K562 (cell line): ENCODE measurements around the gene HOTAIR. TPM values are rescaled to one million over a fixed set of nuclear protein-coding genes. Genes with fewer than 3 reads are reported as not detected.
A peak's percentile ranks its signal among the peaks of the same experiment; 100 is the strongest.

Source experiments
- ATAC-seq: fragments of 200-7000 bp; cut with Tn5 transposase; 3 replicates; pipeline ENCODE4 v1.9.1; 2020; ENCODE audit warnings: moderate library complexity
- BruUV-seq: library from RNA; stranded (reverse); fragments of 400-500 nt; replicated peaks from 2 replicates; lab custom pipeline; 2021; lab: Mats Ljungman, UMichigan
- CTCF ChIA-PET: fragments of 300-600 bp; formaldehyde crosslinking; extraction: SDS; loops from one replicate; lab custom pipeline; 2021; ENCODE audit warnings: low intra/inter-chr PET ratio; lab: Yijun Ruan, JAX
- POLR2A ChIA-PET: fragments of 300-600, 350-650 bp; sonication (Branson Sonifier 250); formaldehyde crosslinking; extraction: SDS; loops from one replicate; lab custom pipeline; 2021; ENCODE audit warnings: antibody characterized with exemption, inconsistent platforms; lab: Yijun Ruan, JAX
- DNase-seq, 4 experiments: peaks; one replicate each; pipeline versions ENCODE4 v3.0.0 to v3.0.0-alpha.2; 2011 to 2018; ENCODE audit warnings: low spot score in 3 of 4, mixed read lengths in 3 of 4; ENCODE audit errors: extremely low read depth in 1 of 4
- FAIRE-seq: peaks from 2 replicates; lab custom pipeline; 2011; peaks lifted over from hg19 to GRCh38; lab: Jason Lieb, UNC
- H2AFZ ChIP-seq: 2 replicates; pipeline ENCODE4 v1.6.0; 2011; ENCODE audit warnings: low read depth, low read length, control low read depth, inconsistent platforms
- H3K27ac ChIP-seq: fragments of 200-600 bp; 3 replicates; pipeline ENCODE4 v1.8.0; 2011; ENCODE audit warnings: low read depth, mild to moderate bottlenecking, control low read depth, inconsistent platforms, low read length, moderate library complexity, mixed read lengths; ENCODE audit errors: extremely low read depth
- H3K27me3 ChIP-seq, 2 experiments: fragments of 300-600 bp in 1 of 2; 2 replicates in 1 of 2; 3 replicates in 1 of 2; pipeline versions ENCODE4 v1.6.0 to v1.8.0; 2011; ENCODE audit warnings: inconsistent platforms in 2 of 2, low read length in 2 of 2, mild to moderate bottlenecking in 1 of 2, mixed read lengths in 1 of 2, moderate library complexity in 1 of 2; ENCODE audit not compliant: control insufficient read depth in 2 of 2, insufficient read depth in 2 of 2
- H3K36me3 ChIP-seq: fragments of 300-600 bp; 3 replicates; pipeline ENCODE4 v1.8.0; 2011; ENCODE audit warnings: mild to moderate bottlenecking, low read length, inconsistent platforms; ENCODE audit not compliant: control insufficient read depth, insufficient read depth
- H3K4me1 ChIP-seq, 2 experiments: fragments of 200-600 bp in 1 of 2; replicated peaks in 1 of 2; 2 replicates in 1 of 2; 3 replicates in 1 of 2; pipeline versions ENCODE4 v1.5.1 to v1.8.0; 2011; ENCODE audit warnings: inconsistent platforms in 2 of 2, low read length in 2 of 2, mild to moderate bottlenecking in 1 of 2, mixed read lengths in 1 of 2, moderate library complexity in 1 of 2; ENCODE audit not compliant: control insufficient read depth in 2 of 2, insufficient read depth in 2 of 2
- H3K4me2 ChIP-seq: 2 replicates; pipeline ENCODE4 v1.6.1; 2011; ENCODE audit warnings: low read length, control low read depth, inconsistent platforms, mixed read lengths; ENCODE audit not compliant: insufficient read depth
- H3K4me3 ChIP-seq: fragments of 200-600 bp; sonication (generic), shearing (Covaris generic); 2 replicates; pipeline ENCODE4 v1.5.1; 2016; ENCODE audit warnings: control low read depth, inconsistent platforms
- H3K79me2 ChIP-seq: fragments of 200-600 bp; 3 replicates; pipeline ENCODE4 v1.8.0; 2011; ENCODE audit warnings: low read length, inconsistent platforms; ENCODE audit not compliant: control insufficient read depth, insufficient read depth
- H3K9ac ChIP-seq, 2 experiments: 2 replicates each; pipeline versions ENCODE4 v1.6.0 to v1.6.1; 2011; ENCODE audit warnings: low read depth in 2 of 2, low read length in 2 of 2, control low read depth in 1 of 2, inconsistent platforms in 1 of 2, mild to moderate bottlenecking in 1 of 2, mixed read lengths in 1 of 2; ENCODE audit not compliant: insufficient read depth in 1 of 2
- H3K9me1 ChIP-seq: one replicate; pipeline ENCODE4 v1.6.0; 2011; ENCODE audit warnings: inconsistent platforms, mild to moderate bottlenecking, low read length, moderate library complexity; ENCODE audit not compliant: control insufficient read depth, insufficient read depth
- H3K9me3 ChIP-seq: replicated peaks from 2 replicates; pipeline ENCODE4 v1.5.1; 2011; ENCODE audit warnings: low read depth, low read length, inconsistent platforms; ENCODE audit not compliant: control insufficient read depth, insufficient read depth
- H4K20me1 ChIP-seq: replicated peaks from 2 replicates; pipeline ENCODE4 v1.6.1; 2011; ENCODE audit warnings: low read length, inconsistent platforms, mixed read lengths; ENCODE audit not compliant: control insufficient read depth, insufficient read depth
- ARID1B ChIP-seq: fragments of 450-650 bp; IDR thresholded peaks from 2 replicates; pipeline ENCODE4 v1.6.1; 2016; ENCODE audit warnings: antibody characterized with exemption, mild to moderate bottlenecking, inconsistent platforms
- CXXC5 ChIP-seq: fragments of 250-450 bp; sonication (Bioruptor Pico); IDR thresholded peaks from 2 replicates; pipeline ENCODE4 v1.8.0; 2022; ENCODE audit warnings: inconsistent platforms, mild to moderate bottlenecking, moderate library complexity
- MAZ ChIP-seq, 2 experiments: fragments of 450-650 bp in 1 of 2; sonication (generic) in 1 of 2; formaldehyde crosslinking; IDR thresholded peaks in 1 of 2; conservative IDR thresholded peaks in 1 of 2; 2 replicates each; pipeline versions ENCODE4 v1.4.0 to v1.5.0; 2020; ENCODE audit warnings: mild to moderate bottlenecking in 1 of 2, missing genetic modification reagents in 1 of 2
- MEF2A ChIP-seq: IDR thresholded peaks from 2 replicates; pipeline ENCODE4 v1.6.1; 2011; ENCODE audit warnings: low read depth, mild to moderate bottlenecking, low read length, moderate library complexity; ENCODE audit not compliant: control insufficient read depth
- RCOR1 ChIP-seq, 2 experiments: IDR thresholded peaks; 2 replicates each; pipeline ENCODE4 v1.6.1; 2012; ENCODE audit warnings: low read depth in 2 of 2, low read length in 2 of 2, borderline replicate concordance in 1 of 2, improper control_type of control experiment in 1 of 2
- SRF ChIP-seq, 2 experiments: fragments of 250-450, 450-650 bp in 1 of 2; sonication (Bioruptor Pico) in 1 of 2; sonication (generic) in 1 of 2; formaldehyde crosslinking; IDR thresholded peaks; 2 replicates each; pipeline versions ENCODE4 v1.5.0 to v1.5.1; 2020 to 2022; ENCODE audit warnings: mild to moderate bottlenecking in 1 of 2, missing genetic modification reagents in 1 of 2
- ZNF134 ChIP-seq: fragments of 250-450 bp; sonication (Bioruptor Pico); conservative IDR thresholded peaks from 2 replicates; pipeline ENCODE4 v1.4.0; 2020
- ZNF263 ChIP-seq: sonication (generic); formaldehyde crosslinking; IDR thresholded peaks from 2 replicates; pipeline ENCODE4 v1.8.0; 2022; ENCODE audit warnings: mild to moderate bottlenecking, missing genetic modification reagents, borderline replicate concordance
- WGBS: fragments of 100-300 bp; shearing (Covaris generic); methylation state at CpG from one replicate; pipeline ENCODE4 v1.1.6; 2016; ENCODE audit warnings: low coverage, mixed read lengths; ENCODE audit not compliant: insufficient coverage; ENCODE audit errors: missing lambda C conversion rate; 5-methylcytosine and 5-hydroxymethylcytosine counted together
- in situ Hi-C: fragments of 300-500 bp; cut with MboI; formaldehyde crosslinking; loops from 4 replicates; pipeline ENCODE4 v1.15.0; 2018; ENCODE audit warnings: inconsistent platforms, mixed read lengths
- intact Hi-C: fragments of 100-400 bp; cut with micrococcal nuclease; formaldehyde crosslinking; loops from 2 replicates; pipeline ENCODE4 v1.14.2; 2022
- polyA plus RNA-seq, 8 experiments: library from polyadenylated mRNA; depleted of rRNA in 4 of 8; stranded (reverse) in 5 of 8; unstranded in 3 of 8; fragments of >200 nt; fragmentation: Nextera tagmentation in 2 of 8; fragmentation: Illumina TruSeq in 1 of 8; extraction: Ambion mirVana in 2 of 8; extraction: Trizol in 1 of 8; gene quantifications; 2 replicates each; pipeline versions ENCODE4 v1.2.1 to v1.2.3, GENCODE V29; 2011 to 2014; ENCODE audit warnings: inconsistent platforms in 1 of 8, missing spikeins in 1 of 8
- total RNA-seq, 7 experiments: library from RNA; depleted of rRNA in 6 of 7; stranded (reverse); fragments of >200 nt in 6 of 7; fragmentation: Illumina TruSeq in 2 of 7; extraction: Trizol in 2 of 7; gene quantifications; 2 replicates each; pipeline versions ENCODE4 v1.2.1 to v1.2.3, GENCODE V29; 2011 to 2021; ENCODE audit warnings: low replicate concordance in 1 of 7
- TF ChIP-seq, protein P1 (sequence below): fragments of 200-800 bp; sonication (Bioruptor generic); IDR thresholded peaks from 2 replicates; pipeline ENCODE4 v1.6.1; 2017; ENCODE audit warnings: missing genetic modification characterization, missing compliant biosample characterization
- TF ChIP-seq, protein P2 (sequence below): sonication (generic); formaldehyde crosslinking; IDR thresholded peaks from 2 replicates; pipeline ENCODE4 v1.8.1; 2023; ENCODE audit warnings: mild to moderate bottlenecking, missing genetic modification reagents

The HOTAIR gene
- total and polyA plus RNA-seq, 9 of the 15 experiments (the other 6 are each of a cell fraction or from before 2014, with no cell fraction given) = 0.04 TPM; not detected in 8

DNA sequence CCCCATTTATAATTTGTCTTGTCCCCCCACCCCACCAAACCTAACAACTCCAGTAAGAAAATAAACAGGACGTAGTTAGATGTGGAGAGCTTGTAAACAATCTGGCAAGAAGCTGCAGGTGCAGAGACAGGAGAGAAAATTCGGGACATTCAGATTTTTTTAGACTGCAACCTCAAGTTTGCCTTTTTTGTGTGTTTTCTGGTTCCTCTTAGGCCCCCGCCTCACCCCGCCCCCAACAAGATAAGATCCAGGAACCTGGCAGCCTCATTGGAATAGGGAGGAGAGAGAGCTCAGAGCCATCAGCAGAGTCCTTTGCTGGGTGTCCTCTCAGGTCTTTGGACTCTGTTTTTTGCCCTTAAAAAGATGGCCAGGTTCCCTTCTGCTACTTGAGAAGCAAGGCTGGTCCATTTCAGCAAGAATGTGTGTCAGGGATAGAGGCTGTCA lies 13.1 kb upstream of the HOTAIR start:
- Histone ChIP-seq H3K4me1 (peaks cover 35 to 49% of the 10 kb centered on the region in 2 experiments), H3K9me3 (no peaks in the 10 kb centered on the region), H3K36me3 (no peaks in the 10 kb centered on the region), H2AFZ (peak overlapping the region; percentile 51), H3K4me2 (no peak overlapping the region; the same call in 1 of the 2 replicates), H3K9ac (no peak overlapping the region), H3K27ac (no peak overlapping the region), H3K27me3 (peaks cover 0 to 16% of the 10 kb centered on the region in 2 experiments; a peak in 3 of 5 replicates), H3K9me1 (no peaks in the 10 kb centered on the region), H3K4me3 (no peak overlapping the region), H3K79me2 (no peaks in the 10 kb centered on the region), H4K20me1 (no peaks in the 10 kb centered on the region)
- peak; percentile 84 for FAIRE-seq
- peak; percentile 52; the same call in 2 of the 3 replicates for ATAC-seq
- 6% methylated on average over 2 of the region's 4 CpGs for WGBS
- TF ChIP-seq ARID1B (0 out of 2 replicates have a peak, but pooled peaks have one; percentile 19), CXXC5 (0 out of 2 replicates have a peak, but pooled peaks have one; percentile 13), MEF2A (no peak), RCOR1 (IDR thresholded peaks at IDR 0.05; ENCODE audit: borderline replicate concordance in 1 of 2, low read depth in 2 of 2, low read length in 2 of 2) (peak in 1 of 2 experiments; percentile 27; a peak in 1 of 4 replicates), ZNF134 (CRISPR knock-in tag) (no peak), MAZ (CRISPR knock-in tag; conservative IDR thresholded peaks at IDR 0.05 in 1 of 2, IDR thresholded peaks at IDR 0.05 in 1 of 2) (peak; percentile 38 to 41; a peak in 1 of 4 replicates), ZNF263 (peak; percentile 28; the same call in 1 of the 2 replicates), SRF (CRISPR knock-in tag; IDR thresholded peaks at IDR 0.05) (0 out of 4 replicates have a peak, but pooled peaks of 1 of the 2 experiments have one; percentile 35)
- TF ChIP-seq, protein P1, sequence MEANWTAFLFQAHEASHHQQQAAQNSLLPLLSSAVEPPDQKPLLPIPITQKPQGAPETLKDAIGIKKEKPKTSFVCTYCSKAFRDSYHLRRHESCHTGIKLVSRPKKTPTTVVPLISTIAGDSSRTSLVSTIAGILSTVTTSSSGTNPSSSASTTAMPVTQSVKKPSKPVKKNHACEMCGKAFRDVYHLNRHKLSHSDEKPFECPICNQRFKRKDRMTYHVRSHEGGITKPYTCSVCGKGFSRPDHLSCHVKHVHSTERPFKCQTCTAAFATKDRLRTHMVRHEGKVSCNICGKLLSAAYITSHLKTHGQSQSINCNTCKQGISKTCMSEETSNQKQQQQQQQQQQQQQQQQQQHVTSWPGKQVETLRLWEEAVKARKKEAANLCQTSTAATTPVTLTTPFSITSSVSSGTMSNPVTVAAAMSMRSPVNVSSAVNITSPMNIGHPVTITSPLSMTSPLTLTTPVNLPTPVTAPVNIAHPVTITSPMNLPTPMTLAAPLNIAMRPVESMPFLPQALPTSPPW (CRISPR knock-in tag) = peak; percentile 77
- TF ChIP-seq, protein P2, sequence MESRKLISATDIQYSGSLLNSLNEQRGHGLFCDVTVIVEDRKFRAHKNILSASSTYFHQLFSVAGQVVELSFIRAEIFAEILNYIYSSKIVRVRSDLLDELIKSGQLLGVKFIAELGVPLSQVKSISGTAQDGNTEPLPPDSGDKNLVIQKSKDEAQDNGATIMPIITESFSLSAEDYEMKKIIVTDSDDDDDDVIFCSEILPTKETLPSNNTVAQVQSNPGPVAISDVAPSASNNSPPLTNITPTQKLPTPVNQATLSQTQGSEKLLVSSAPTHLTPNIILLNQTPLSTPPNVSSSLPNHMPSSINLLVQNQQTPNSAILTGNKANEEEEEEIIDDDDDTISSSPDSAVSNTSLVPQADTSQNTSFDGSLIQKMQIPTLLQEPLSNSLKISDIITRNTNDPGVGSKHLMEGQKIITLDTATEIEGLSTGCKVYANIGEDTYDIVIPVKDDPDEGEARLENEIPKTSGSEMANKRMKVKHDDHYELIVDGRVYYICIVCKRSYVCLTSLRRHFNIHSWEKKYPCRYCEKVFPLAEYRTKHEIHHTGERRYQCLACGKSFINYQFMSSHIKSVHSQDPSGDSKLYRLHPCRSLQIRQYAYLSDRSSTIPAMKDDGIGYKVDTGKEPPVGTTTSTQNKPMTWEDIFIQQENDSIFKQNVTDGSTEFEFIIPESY (CRISPR knock-in tag) = no peak
- BruUV-seq = no TSS peak
- CTCF ChIA-PET = interaction anchor here (0.7 to 3.9 kb wide), 3 partner anchors 16 to 227 kb away, joined by 3 to 26 read pairs (median 3); no protein-coding TSS in a partner anchor
- intact Hi-C loops (loop anchor here (10.0 kb wide), 1 partner anchor 377 kb away; the partner anchor contains the start of gene GPR84), in situ Hi-C loops (loop anchor here (5.0 to 10.0 kb wide), 2 partner anchors 214 to 377 kb away; partner anchors contain the start of gene GPR84)
- POLR2A ChIA-PET = interaction anchor here (0.6 to 3.2 kb wide), 13 partner anchors 10 to 231 kb away, joined by 3 to 43 read pairs (median 4); partner anchors contain the start of genes HOXC9 and SMUG1
- DNase-seq = peak in 3 of 4 experiments; percentile 42 to 69 (median 67)
